HG03378 (cell line): Measurements from ENCODE around the gene EAF1.
"Not testable (repeated sequence)": the region's sequence is repeated elsewhere in the genome, so short reads cannot be mapped to it uniquely, and the experiment has no call there.

Source experiments
- ATAC-seq: cut with Tn5 transposase; IDR thresholded peaks from one replicate; pipeline ENCODE4 v1.9.1; 2021; ENCODE audit warnings: mild to moderate bottlenecking, moderate library complexity; ENCODE audit not compliant: unreplicated experiment

Gene EAF1

GRCh38 chr3:15427182-15427880 lies at the start of gene EAF1, which contains the start of gene METTL6:
Gene EAF1, plus strand, starts transcription at chr3:15427598. Its CDS starts 182 bp downstream, at chr3:15427780.
Gene METTL6, minus strand, starts transcription at chr3:15427544. Its CDS starts 1,033 bp downstream, at chr3:15426511.
- ATAC-seq, result peak; percentile 73

- peak; percentile 88 for ATAC-seq
These were observed 49.2 kb upstream of the EAF1 start for GRCh38 chr3:15377961-15378791.

- no peak for ATAC-seq
These were observed 46.2 kb upstream of the EAF1 start for GRCh38 chr3:15380980-15381890.

GRCh38 chr3:15382405-15382923 lies 44.9 kb upstream of the EAF1 start:
- no peak for ATAC-seq

GRCh38 chr3:15384510-15385237 lies 42.7 kb upstream of the EAF1 start:
- peak; percentile 89 for ATAC-seq

GRCh38 chr3:15385238-15385695 lies 42.1 kb upstream of the EAF1 start:
- ATAC-seq, result not testable (repeated sequence)

- no peak for ATAC-seq
These were observed 41.3 kb upstream of the EAF1 start for GRCh38 chr3:15385901-15386653.

- ATAC-seq, result not testable (repeated sequence)
These were observed 40.8 kb upstream of the EAF1 start for GRCh38 chr3:15386654-15386955.

GRCh38 chr3:15387171-15387581 lies 40.2 kb upstream of the EAF1 start:
- ATAC-seq, result no peak

GRCh38 chr3:15387735-15388134 lies 39.7 kb upstream of the EAF1 start:
- ATAC-seq, result no peak

GRCh38 chr3:15388335-15388734 lies 39.1 kb upstream of the EAF1 start:
- not testable (repeated sequence) for ATAC-seq

GRCh38 chr3:15390460-15390859 lies 36.9 kb upstream of the EAF1 start:
- ATAC-seq, result no peak

GRCh38 chr3:15391007-15391406 lies 36.4 kb upstream of the EAF1 start:
- ATAC-seq, result no peak

- ATAC-seq, result not testable (repeated sequence)
These were observed 34.1 kb upstream of the EAF1 start for GRCh38 chr3:15393252-15393651.

- not testable (repeated sequence) for ATAC-seq
These were observed 28.7 kb upstream of the EAF1 start for GRCh38 chr3:15398731-15399133.

- no peak for ATAC-seq
These were observed 27.4 kb upstream of the EAF1 start for GRCh38 chr3:15399970-15400369.

GRCh38 chr3:15401936-15402335 lies 25.5 kb upstream of the EAF1 start:
- ATAC-seq, result no peak

GRCh38 chr3:15403495-15403894 lies 23.9 kb upstream of the EAF1 start:
- no peak for ATAC-seq

GRCh38 chr3:15403965-15404364 lies 23.4 kb upstream of the EAF1 start:
- ATAC-seq, result no peak
